ENCODE data around the gene ARHGAP28. TPM values are rescaled to one million over a fixed set of nuclear protein-coding genes. Genes with fewer than 3 reads are reported as not detected.

Gene ARHGAP28
- total RNA-seq, 1 experiment from 2014 or later: 0.94 TPM

GRCh38 chr18:6859676-6860422 is 130.3 kb downstream of the ARHGAP28 start:
- DNase-seq (ENCODE audit: extremely low read depth, low read depth): no peak

GRCh38 chr18:6860804-6861448 is 131.4 kb downstream of the ARHGAP28 start:
- DNase-seq (ENCODE audit: extremely low read depth, low read depth): no peak

GRCh38 chr18:6865251-6865650 is 135.7 kb downstream of the ARHGAP28 start:
- no peak for DNase-seq (ENCODE audit: extremely low read depth, low read depth)

- DNase-seq (ENCODE audit: extremely low read depth, low read depth): no peak
Measured at GRCh38 chr18:6866552-6867085, 137.1 kb downstream of the ARHGAP28 start.

- no peak for DNase-seq (ENCODE audit: extremely low read depth, low read depth)
Measured at GRCh38 chr18:6868033-6868432, 138.5 kb downstream of the ARHGAP28 start.

- DNase-seq (ENCODE audit: extremely low read depth, low read depth): no peak
Measured at GRCh38 chr18:6871566-6871965, 142.1 kb downstream of the ARHGAP28 start.

- no peak for DNase-seq (ENCODE audit: extremely low read depth, low read depth)
Measured at GRCh38 chr18:6873040-6873751, 143.7 kb downstream of the ARHGAP28 start.

- DNase-seq (ENCODE audit: extremely low read depth, low read depth): no peak
Measured at GRCh38 chr18:6874315-6874714, 144.8 kb downstream of the ARHGAP28 start.

GRCh38 chr18:6875749-6876148 is 146.2 kb downstream of the ARHGAP28 start:
- DNase-seq (ENCODE audit: extremely low read depth, low read depth): no peak

- no peak for DNase-seq (ENCODE audit: extremely low read depth, low read depth)
Measured at GRCh38 chr18:6876641-6877041, 147.1 kb downstream of the ARHGAP28 start.

GRCh38 chr18:6877288-6877687 is 147.8 kb downstream of the ARHGAP28 start:
- DNase-seq (ENCODE audit: extremely low read depth, low read depth): no peak

GRCh38 chr18:6878556-6879297 is 149.2 kb downstream of the ARHGAP28 start:
- DNase-seq (ENCODE audit: extremely low read depth, low read depth): no peak

- DNase-seq (ENCODE audit: extremely low read depth, low read depth): no peak
Measured at GRCh38 chr18:6879508-6880195, 150.1 kb downstream of the ARHGAP28 start.

GRCh38 chr18:6881034-6881820 is 151.7 kb downstream of the ARHGAP28 start:
- DNase-seq (ENCODE audit: extremely low read depth, low read depth): no peak

GRCh38 chr18:6882401-6882800 is 152.9 kb downstream of the ARHGAP28 start:
- no peak for DNase-seq (ENCODE audit: extremely low read depth, low read depth)

GRCh38 chr18:6885006-6885481 is 155.5 kb downstream of the ARHGAP28 start:
- DNase-seq (ENCODE audit: extremely low read depth, low read depth): no peak

GRCh38 chr18:6885992-6886796 is 156.7 kb downstream of the ARHGAP28 start:
- peak; percentile 61 for DNase-seq (ENCODE audit: extremely low read depth, low read depth)

GRCh38 chr18:6886797-6887330 is 157.3 kb downstream of the ARHGAP28 start:
- no peak for DNase-seq (ENCODE audit: extremely low read depth, low read depth)

Measured in NCI-H460 (cell line).